Measurements from ENCODE around the gene USP49. TPM values are rescaled to one million over a fixed set of nuclear protein-coding genes. Genes with fewer than 3 reads are reported as not detected.

USP49 gene
- total and polyA plus RNA-seq, 10 of the 15 experiments (the other 5 are each of a cell fraction or from before 2014, with no cell fraction given) = 1.0 to 7.7 (median 4.3) TPM

DNA sequence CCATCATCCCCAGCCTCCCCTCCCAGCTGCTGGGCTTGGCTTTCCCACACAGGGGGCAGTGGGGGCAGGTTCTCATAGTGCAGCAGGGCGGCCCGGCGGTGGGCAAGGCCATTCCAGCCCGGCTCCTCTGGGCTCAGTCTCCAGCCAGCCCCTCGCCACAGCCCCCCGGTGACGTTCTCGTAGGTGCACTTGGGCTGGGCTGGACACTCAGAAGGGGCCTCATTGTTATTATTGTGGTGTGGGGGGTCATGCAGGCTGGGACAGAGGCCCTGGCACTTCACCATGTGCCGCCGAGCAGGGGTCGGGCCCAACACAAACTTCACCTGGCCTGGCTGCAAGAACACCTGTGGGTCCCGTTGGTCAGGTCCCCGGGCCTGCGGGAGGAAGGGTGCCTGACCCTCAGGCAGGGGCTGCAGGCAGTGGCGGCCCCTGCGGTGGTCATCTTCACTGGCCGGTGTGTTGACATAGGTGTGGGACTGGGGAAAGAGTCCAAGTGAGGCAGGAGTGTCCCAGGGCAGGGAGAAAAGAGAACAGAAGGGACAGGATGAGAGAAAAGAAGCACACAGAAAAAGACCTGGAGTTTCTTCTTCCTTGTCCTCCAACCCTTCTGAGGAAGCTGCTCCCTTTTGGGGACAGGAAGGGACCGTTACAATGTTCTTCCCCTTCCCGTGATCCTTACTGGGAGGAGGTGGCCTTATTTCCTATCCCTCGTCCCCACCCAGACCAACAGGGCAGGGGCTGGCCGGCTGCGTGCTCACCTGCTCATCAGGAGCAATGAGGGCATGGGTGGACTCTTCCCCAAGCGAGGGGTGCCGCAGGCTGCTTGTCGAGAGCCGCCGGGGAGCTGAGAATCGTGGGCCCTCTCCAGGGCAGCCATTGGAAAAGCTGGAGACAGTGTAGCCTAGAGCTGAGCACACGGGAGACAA lies 123.9 kb downstream of the USP49 start:
- TF ChIP-seq CREB1 (IDR thresholded peaks at IDR 0.05; ENCODE audit: low read depth) = no peak
- no peak for TF ChIP-seq CEBPB (IDR thresholded peaks at IDR 0.05; ENCODE audit: borderline replicate concordance in 1 of 2, low read depth in 2 of 2, low read length in 2 of 2)
- TF ChIP-seq HCFC1 (IDR thresholded peaks at IDR 0.05; ENCODE audit: low read length) = no peak
- no peak for TF ChIP-seq ZNF274 (IDR thresholded peaks at IDR 0.05; ENCODE audit: insufficient read depth, insufficient read length)
- TF ChIP-seq POLR2AphosphoS2 (IDR thresholded peaks at IDR 0.05; ENCODE audit: low read depth, low read length) = no peak
- TF ChIP-seq ZNF622 (IDR thresholded peaks at IDR 0.05) = no peak
- TF ChIP-seq CBX3 (IDR thresholded peaks at IDR 0.05; ENCODE audit: borderline replicate concordance, low read depth) = no peak
- TF ChIP-seq RBBP5 (conservative IDR thresholded peaks at IDR 0.05) = no peak
- TF ChIP-seq SIX5 (IDR thresholded peaks at IDR 0.05; ENCODE audit: low read depth, low read length, severe bottlenecking) = no peak
- TF ChIP-seq MXI1 (IDR thresholded peaks at IDR 0.05; ENCODE audit: low read depth, low read length) = no peak
- no peak for TF ChIP-seq NFYA (IDR thresholded peaks at IDR 0.05; ENCODE audit: borderline replicate concordance, low read depth, low read length)
- intact Hi-C loops (cut with micrococcal nuclease; ENCODE audit: unreplicated experiment) = no loop called here
- Histone ChIP-seq H3K4me1 (ENCODE audit: control insufficient read depth, insufficient read depth, low read length) (peaks cover 9% of the 10 kb centered on the region), H2AFZ (ENCODE audit: control insufficient read depth, low read depth, low read length) (no peak overlapping the region), H3K9ac (ENCODE audit: control insufficient read depth, insufficient read depth, low read length) (no peak overlapping the region), H3K36me3 (ENCODE audit: control insufficient read depth in 2 of 2, insufficient read depth in 2 of 2, low read length in 1 of 2) (peaks cover 1 to 8% of the 10 kb centered on the region in 2 experiments; a peak in 2 of 4 replicates), H3K79me2 (ENCODE audit: control insufficient read depth, insufficient read depth, low read length) (no peaks in the 10 kb centered on the region), H3K27me3 (replicated peaks in 1 of 2; ENCODE audit: control insufficient read depth in 2 of 2, insufficient read depth in 2 of 2, low read length in 1 of 2) (no peaks in the 10 kb centered on the region), H3K4me3 (no peak overlapping the region), H3K9me3 (replicated peaks; ENCODE audit: control insufficient read depth, insufficient read depth, low read length) (no peaks in the 10 kb centered on the region), H3K4me2 (ENCODE audit: control insufficient read depth, insufficient read depth) (no peak overlapping the region), H4K20me1 (ENCODE audit: control insufficient read depth, insufficient read depth) (no peaks in the 10 kb centered on the region), H3K27ac (ENCODE audit: control insufficient read depth, insufficient read depth) (no peak overlapping the region)
- FAIRE-seq (no peak), ATAC-seq (no peak), DNase-seq (ENCODE audit: low read depth, low spot score) (no peak)
- WGBS (ENCODE audit: insufficient coverage, insufficient replicate concordance, low lambda C conversion rate, missing lambda C conversion rate) = 81% methylated on average over 28 of the region's 29 CpGs
- CTCF ChIA-PET = interaction anchor here (1.1 to 1.2 kb wide), 3 partner anchors 15 to 88 kb away, joined by 3 to 4 read pairs (median 3); no protein-coding TSS in a partner anchor
- RAD21 ChIA-PET (ENCODE audit: unreplicated experiment) = no interaction called here
- in situ Hi-C loops (cut with MboI) = no loop called here
- no TSS peak for BruUV-seq (replicated peaks)
- POLR2A ChIA-PET = no interaction called here
- SMC1A ChIA-PET (ENCODE audit: uncharacterized antibody, unreplicated experiment) = no interaction called here

Data from GM12878 (cell line).